ENCODE measurements around the gene SSR2. TPM values are rescaled to one million over a fixed set of nuclear protein-coding genes. Genes with fewer than 3 reads are reported as not detected.

Gene SSR2
- 213 TPM for total RNA-seq
- 252 TPM for polyA plus RNA-seq

DNA sequence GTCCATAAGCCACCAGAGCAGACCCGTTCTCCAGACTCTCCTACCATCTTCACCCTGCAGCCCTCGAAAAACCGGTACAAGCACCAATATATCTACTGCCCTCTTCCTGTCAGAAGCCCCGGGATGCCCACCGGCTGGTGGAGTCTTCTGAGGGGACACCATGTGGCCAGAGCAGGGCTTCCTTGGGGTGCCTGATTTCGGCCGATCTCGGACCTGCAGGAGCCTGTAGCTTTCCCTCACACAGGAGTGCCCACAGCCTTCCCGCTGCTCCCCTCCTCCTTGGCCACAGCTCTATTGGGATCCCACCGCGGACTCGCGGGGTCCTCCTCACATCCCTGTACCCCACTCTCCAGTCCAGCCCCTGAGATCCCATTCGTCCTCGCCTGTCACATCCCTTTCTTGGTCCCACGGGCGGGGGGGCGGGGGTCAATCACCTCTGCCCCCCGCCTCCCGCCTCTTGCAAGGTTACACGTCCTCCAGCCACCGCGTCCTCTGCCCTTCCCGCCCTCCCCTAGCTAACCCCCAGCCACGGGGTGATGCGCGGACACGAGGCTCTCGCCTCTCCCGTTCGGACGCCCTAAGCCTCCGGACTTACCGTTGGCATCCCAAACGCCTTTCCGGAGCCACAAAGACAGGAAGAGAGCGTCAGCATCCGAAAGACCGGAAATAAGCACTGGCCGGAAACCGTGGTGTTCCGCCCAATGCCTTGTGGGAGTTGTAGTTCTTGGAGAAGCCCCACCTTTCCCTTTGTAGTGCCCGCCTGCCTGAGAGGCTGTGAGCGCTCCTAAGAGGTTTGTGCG is at the start of gene SSR2:
TSS of gene SSR2 (minus strand) at position 659 of the 800 bp plus-strand sequence. CDS start 784 bp downstream, outside the sequence.
- Histone ChIP-seq H3K4me1 (ENCODE audit: insufficient read depth) (no peaks in the 10 kb centered on the region), H3K4me3 (ENCODE audit: low read depth, low read length) (peak within 1 kb of the TSS; percentile 86), H3K27ac (ENCODE audit: low read depth) (peak within 1 kb of the TSS; percentile 79), H3K36me3 (ENCODE audit: insufficient read depth) (peaks cover 3% of the 10 kb centered on the region)
- DNase-seq (ENCODE audit: extremely low spot score), result peak; percentile 89
- under 1% methylated on average over 45 of the region's 45 CpGs for WGBS

DNA sequence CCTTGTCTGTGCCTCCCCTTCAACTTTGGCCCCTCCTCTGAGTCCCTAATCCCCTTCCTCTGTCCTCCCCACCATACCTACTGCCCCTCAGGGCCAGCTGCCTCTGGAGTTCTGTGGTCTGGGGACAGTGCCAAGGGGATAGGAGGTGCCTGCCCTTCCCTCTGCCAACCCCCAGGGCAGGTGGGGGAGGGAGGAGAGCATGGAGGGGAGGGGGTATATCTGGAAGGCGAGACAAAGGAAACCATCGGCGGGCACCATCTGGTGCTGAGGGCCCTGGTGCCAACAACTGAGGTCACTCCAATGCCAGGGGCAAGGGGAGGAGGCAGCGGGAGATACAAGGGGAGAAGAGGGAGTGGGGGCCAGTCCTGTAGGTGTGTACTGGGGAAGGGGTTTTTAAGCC is 49.8 kb upstream of the SSR2 start:
- no peak overlapping the region for H3K27ac ChIP-seq (ENCODE audit: low read depth)
- H3K36me3 ChIP-seq (ENCODE audit: insufficient read depth), result no peaks in the 10 kb centered on the region
- DNase-seq (ENCODE audit: extremely low spot score), result no peak
- WGBS, result 48% methylated on average over 4 of the region's 4 CpGs
- H3K4me1 ChIP-seq (ENCODE audit: insufficient read depth), result no peaks in the 10 kb centered on the region
- H3K4me3 ChIP-seq (ENCODE audit: low read depth, low read length), result no peak overlapping the region

GRCh38 chr1:156069490-156070455 is 49.0 kb upstream of the SSR2 start:
- Histone ChIP-seq H3K4me3 (ENCODE audit: low read depth, low read length) (no peak overlapping the region), H3K36me3 (ENCODE audit: insufficient read depth) (no peaks in the 10 kb centered on the region), H3K27ac (ENCODE audit: low read depth) (no peak overlapping the region), H3K4me1 (ENCODE audit: insufficient read depth) (no peaks in the 10 kb centered on the region)
- 78% methylated on average over 3 of the region's 3 CpGs for WGBS
- no peak for DNase-seq (ENCODE audit: extremely low spot score)

DNA sequence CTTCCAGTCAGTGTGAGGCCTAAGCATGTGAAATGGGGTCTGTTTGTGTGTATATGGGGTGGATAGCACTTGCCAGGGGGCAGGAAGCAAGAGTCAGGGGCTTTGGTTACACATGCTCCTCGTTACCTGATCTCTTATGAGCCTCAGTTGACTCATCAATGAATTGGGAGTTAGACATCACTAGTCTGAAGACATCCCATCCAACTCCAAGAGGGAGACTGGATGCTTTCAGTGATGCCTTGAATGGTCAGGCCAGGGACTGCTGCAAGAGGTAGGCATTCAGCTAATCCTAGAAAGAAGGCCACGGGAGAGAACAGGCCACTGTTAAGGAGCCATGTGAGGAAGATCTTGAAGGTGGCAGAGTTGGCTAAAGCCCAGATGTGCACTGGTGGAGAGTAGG is 46.5 kb upstream of the SSR2 start:
- WGBS, result 87% methylated on average over 2 of the region's 2 CpGs
- no peaks in the 10 kb centered on the region for H3K36me3 ChIP-seq (ENCODE audit: insufficient read depth)
- no peak overlapping the region for H3K27ac ChIP-seq (ENCODE audit: low read depth)
- no peak for DNase-seq (ENCODE audit: extremely low spot score)
- no peak overlapping the region for H3K4me3 ChIP-seq (ENCODE audit: low read depth, low read length)
- no peaks in the 10 kb centered on the region for H3K4me1 ChIP-seq (ENCODE audit: insufficient read depth)

DNA sequence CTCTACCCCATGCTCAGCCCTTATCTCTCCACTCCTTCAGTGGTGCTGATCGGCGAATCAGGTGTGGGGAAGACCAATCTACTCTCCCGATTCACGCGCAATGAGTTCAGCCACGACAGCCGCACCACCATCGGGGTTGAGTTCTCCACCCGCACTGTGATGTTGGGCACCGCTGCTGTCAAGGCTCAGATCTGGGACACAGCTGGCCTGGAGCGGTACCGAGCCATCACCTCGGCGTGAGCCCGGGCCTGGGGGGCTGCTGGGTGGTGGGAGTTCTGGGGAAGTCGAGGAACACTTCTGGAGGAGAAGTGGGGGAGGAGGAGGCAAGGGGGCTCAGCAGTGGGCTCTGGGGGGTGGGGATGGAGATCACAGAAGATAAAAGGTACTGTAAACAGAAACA is 45.1 kb upstream of the SSR2 start:
- DNase-seq (ENCODE audit: extremely low spot score), result no peak
- WGBS, result 69% methylated on average over 16 of the region's 16 CpGs
- Histone ChIP-seq H3K27ac (ENCODE audit: low read depth) (no peak overlapping the region), H3K4me1 (ENCODE audit: insufficient read depth) (no peaks in the 10 kb centered on the region), H3K36me3 (ENCODE audit: insufficient read depth) (no peaks in the 10 kb centered on the region), H3K4me3 (ENCODE audit: low read depth, low read length) (no peak overlapping the region)

DNA sequence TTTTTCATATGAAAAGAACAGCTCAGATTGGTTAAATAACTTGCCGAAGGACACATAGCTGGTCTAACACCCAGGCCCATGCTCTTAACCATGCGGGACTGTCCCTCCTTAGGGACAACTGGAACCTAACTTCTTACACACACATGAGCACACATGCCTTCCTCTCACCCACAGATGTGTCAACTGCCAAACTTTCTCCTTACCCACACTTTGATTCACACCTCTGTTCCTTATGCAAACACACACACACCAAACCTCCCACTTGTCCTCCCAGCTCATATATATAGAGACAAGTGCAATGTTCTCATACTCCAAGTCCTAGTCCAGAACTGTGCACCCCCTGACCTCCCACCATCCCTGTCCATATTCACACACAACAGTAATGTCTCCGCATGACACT is 44.5 kb upstream of the SSR2 start:
- no peak for DNase-seq (ENCODE audit: extremely low spot score)
- Histone ChIP-seq H3K27ac (ENCODE audit: low read depth) (no peak overlapping the region), H3K36me3 (ENCODE audit: insufficient read depth) (no peaks in the 10 kb centered on the region), H3K4me1 (ENCODE audit: insufficient read depth) (no peaks in the 10 kb centered on the region), H3K4me3 (ENCODE audit: low read depth, low read length) (no peak overlapping the region)
- 88% methylated on average over 3 of the region's 3 CpGs for WGBS

DNA sequence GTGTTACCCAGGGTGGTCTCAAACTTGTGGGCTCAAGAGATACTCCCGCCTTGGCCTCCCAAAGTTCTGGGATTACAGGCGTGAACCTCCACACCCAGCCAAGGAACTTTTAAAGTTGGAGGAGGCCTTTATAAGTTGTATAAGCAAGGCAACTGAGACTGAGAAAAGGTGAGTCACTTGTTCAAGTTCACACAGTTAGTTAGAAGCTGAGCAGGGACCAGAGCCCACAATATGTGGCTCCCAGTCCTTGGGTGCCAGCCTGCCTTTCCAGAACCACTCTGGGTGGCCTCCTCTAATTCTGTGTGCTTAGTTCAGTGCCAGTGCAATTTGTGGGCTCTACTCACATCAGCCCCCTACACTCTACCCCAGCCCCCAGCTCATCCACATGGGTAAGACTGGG is 43.9 kb upstream of the SSR2 start:
- 93% methylated on average over 2 of the region's 2 CpGs for WGBS
- Histone ChIP-seq H3K4me1 (ENCODE audit: insufficient read depth) (no peaks in the 10 kb centered on the region), H3K36me3 (ENCODE audit: insufficient read depth) (no peaks in the 10 kb centered on the region), H3K27ac (ENCODE audit: low read depth) (no peak overlapping the region), H3K4me3 (ENCODE audit: low read depth, low read length) (no peak overlapping the region)
- no peak for DNase-seq (ENCODE audit: extremely low spot score)

DNA sequence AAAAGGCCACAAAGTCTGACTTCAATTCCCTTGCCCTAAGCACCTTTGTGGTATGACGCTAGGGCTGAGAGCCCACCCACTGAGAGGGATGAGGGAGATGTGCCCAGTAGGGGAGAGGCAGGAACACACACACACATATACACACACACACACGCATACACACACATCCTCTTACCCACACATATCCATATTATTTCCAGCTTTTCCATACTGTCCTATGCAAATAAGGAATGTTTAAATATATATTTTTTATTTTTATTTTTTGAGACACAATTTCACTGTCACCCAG is 43.2 kb upstream of the SSR2 start:
- no peak overlapping the region for H3K27ac ChIP-seq (ENCODE audit: low read depth)
- H3K4me3 ChIP-seq (ENCODE audit: low read depth, low read length), result no peak overlapping the region
- WGBS, result 49% methylated on average over 2 of the region's 2 CpGs
- no peaks in the 10 kb centered on the region for H3K36me3 ChIP-seq (ENCODE audit: insufficient read depth)
- DNase-seq (ENCODE audit: extremely low spot score), result no peak
- H3K4me1 ChIP-seq (ENCODE audit: insufficient read depth), result no peaks in the 10 kb centered on the region

- Histone ChIP-seq H3K27ac (ENCODE audit: low read depth) (peak overlapping the region; percentile 43), H3K4me1 (ENCODE audit: insufficient read depth) (no peaks in the 10 kb centered on the region), H3K36me3 (ENCODE audit: insufficient read depth) (no peaks in the 10 kb centered on the region), H3K4me3 (ENCODE audit: low read depth, low read length) (no peak overlapping the region)
- no peak for DNase-seq (ENCODE audit: extremely low spot score)
- WGBS, result 83% methylated on average over 3 of the region's 3 CpGs
Observed at GRCh38 chr1:156062189-156062588, 41.4 kb upstream of the SSR2 start.

DNA sequence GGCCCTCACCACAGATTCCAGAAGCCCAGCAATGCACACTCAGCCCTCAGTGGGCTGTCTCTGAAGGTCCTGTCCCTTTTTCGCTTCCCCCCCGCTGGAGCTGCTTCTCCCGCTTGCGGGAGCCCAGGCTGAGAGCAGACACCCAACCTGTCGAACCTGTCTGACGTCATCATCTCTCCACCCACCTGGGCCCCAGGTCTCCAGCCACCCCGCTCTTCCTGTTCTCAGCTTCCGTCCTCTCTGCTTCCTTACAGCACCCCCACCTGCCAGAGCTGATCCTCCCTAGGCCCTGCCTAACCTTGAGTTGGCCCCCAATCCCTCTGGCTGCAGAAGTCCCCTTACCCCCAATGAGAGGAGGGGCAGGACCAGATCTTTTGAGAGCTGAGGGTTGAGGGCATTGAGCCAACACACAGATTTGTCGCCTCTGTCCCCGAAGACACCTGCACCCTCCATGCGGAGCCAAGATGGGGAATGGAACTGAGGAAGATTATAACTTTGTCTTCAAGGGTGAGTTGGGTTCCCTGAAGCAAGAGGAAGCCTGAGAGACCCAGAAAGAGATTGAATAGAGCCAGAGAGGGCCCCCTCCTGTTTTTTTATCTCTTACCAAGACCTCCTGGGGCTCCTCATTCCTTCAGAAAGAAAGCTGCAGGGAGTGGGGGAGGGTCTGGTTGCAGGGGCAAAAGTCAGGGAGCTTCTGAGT is 40.3 kb upstream of the SSR2 start, which contains the start of gene RAB25:
TSS of gene RAB25 (plus strand) at position 224 of the 700 bp plus-strand sequence. CDS start at position 465, 241 bp downstream.
- peak; percentile 78 for DNase-seq (ENCODE audit: extremely low spot score)
- WGBS, result 41% methylated on average over 11 of the region's 11 CpGs
- H3K4me1 ChIP-seq (ENCODE audit: insufficient read depth), result no peaks in the 10 kb centered on the region
- H3K4me3 ChIP-seq (ENCODE audit: low read depth, low read length), result peak within 1 kb of the TSS; percentile 22
- H3K27ac ChIP-seq (ENCODE audit: low read depth), result peak within 1 kb of the TSS; percentile 43
- H3K36me3 ChIP-seq (ENCODE audit: insufficient read depth), result no peaks in the 10 kb centered on the region

DNA sequence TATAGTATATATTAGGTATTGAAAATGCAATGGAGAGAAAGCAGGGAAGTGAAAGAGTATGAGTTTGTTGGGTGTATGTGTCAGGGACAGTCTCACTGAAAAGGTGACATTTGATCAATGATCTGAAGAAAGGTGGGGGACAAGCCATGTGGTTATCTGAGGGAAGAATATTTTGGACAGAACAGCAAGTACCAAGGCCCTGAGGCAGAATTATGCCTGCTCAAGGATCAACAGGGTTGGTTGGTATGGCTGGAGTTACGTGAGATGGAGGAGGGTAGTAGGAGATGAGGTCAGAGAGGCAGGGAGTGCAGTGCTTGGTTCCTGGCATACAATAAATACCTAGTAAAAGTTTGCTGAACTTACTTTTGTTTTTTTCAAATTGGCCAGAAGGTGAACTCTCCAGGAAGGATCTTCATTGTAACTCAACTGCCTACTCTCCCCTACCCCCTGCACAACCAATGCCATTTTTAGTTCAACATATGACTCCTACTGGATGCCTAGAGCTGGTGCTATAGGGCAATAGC is 35.6 kb upstream of the SSR2 start:
- Histone ChIP-seq H3K4me1 (ENCODE audit: insufficient read depth) (no peaks in the 10 kb centered on the region), H3K4me3 (ENCODE audit: low read depth, low read length) (no peak overlapping the region), H3K36me3 (ENCODE audit: insufficient read depth) (no peaks in the 10 kb centered on the region), H3K27ac (ENCODE audit: low read depth) (no peak overlapping the region)
- no peak for DNase-seq (ENCODE audit: extremely low spot score)
- WGBS, result 98% methylated on average over 1 of the region's 1 CpG

DNA sequence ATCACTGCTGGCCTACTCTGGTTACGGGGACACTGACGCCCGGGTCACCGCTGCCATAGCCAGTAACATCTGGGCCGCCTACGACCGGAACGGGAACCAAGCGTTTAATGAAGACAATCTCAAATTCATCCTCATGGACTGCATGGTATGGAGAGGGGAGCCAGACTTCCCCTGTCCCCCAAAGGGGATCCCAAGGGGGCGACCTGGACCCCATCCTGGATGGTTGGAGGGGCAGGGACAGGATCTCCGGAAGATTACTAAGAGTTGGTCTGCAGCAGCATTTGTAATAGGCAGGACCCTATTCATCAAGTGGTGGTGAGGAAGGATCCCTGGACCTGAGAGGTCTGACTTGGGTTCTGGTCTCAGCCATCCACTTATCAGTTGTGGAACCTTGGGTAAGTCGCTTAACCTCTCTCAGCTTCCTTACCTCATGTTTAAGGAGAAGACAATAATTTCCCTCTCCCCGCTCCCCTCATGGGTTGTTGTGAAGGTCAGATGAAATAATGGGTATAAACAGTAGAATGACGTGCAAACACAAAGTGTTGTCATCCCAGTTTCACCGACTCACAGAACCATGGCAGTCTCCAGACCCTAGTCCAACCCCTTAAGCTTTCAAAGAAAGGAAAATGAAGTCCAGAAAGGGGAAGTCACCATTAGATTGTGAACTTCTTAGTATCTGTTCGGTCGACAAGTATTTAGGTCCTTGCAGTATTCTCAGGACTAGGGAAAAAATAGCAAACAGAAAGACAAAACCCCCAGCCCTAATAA is 34.7 kb upstream of the SSR2 start:
- no peak for DNase-seq (ENCODE audit: extremely low spot score)
- Histone ChIP-seq H3K27ac (ENCODE audit: low read depth) (no peak overlapping the region), H3K36me3 (ENCODE audit: insufficient read depth) (no peaks in the 10 kb centered on the region), H3K4me1 (ENCODE audit: insufficient read depth) (no peaks in the 10 kb centered on the region), H3K4me3 (ENCODE audit: low read depth, low read length) (peak overlapping the region; percentile 87)
- WGBS, result 22% methylated on average over 17 of the region's 17 CpGs

Data from urinary bladder (tissue), 4 donors.